CD4-positive, alpha-beta T cell (primary cell): ENCODE measurements around the gene POSTN. TPM values are rescaled to one million over a fixed set of nuclear protein-coding genes. Genes with fewer than 3 reads are reported as not detected.

Experiments used
- ATAC-seq: fragments of 200-7000 bp; cut with Tn5 transposase; one replicate; pipeline ENCODE4 v1.10.0; 2022; ENCODE audit warnings: mild to moderate bottlenecking; ENCODE audit not compliant: poor library complexity
- CTCF ChIA-PET: fragments of 350-600 bp; sonication (Branson Sonifier 250); formaldehyde crosslinking; loops from one replicate; lab custom pipeline; 2021; ENCODE audit warnings: antibody characterized with exemption, inconsistent platforms; lab: Charles Lee
- POLR2A ChIA-PET: fragments of 350-600 bp; sonication (Branson Sonifier 250); formaldehyde crosslinking; loops from one replicate; lab custom pipeline; 2021; ENCODE audit warnings: antibody characterized with exemption, inconsistent platforms; lab: Charles Lee
- DNase-seq, 14 experiments: peaks; one replicate each; pipeline ENCODE4 v3.0.0-alpha.2; 2013 to 2020; ENCODE audit warnings: mixed read lengths in 2 of 14
- H3K27ac ChIP-seq, 2 donors: one replicate each; pipeline versions ENCODE4 v1.5.1 to v1.7.0; 2013; ENCODE audit warnings: low read length in 2 of 2, low read depth in 1 of 2, mild to moderate bottlenecking in 1 of 2
- H3K27me3 ChIP-seq, 2 experiments: 1 replicate in 1 of 2; 2 replicates in 1 of 2; pipeline versions ENCODE4 v1.6.1 to v1.7.0; 2013; ENCODE audit warnings: low read length in 2 of 2, control low read depth in 1 of 2, mild to moderate bottlenecking in 1 of 2, moderate library complexity in 1 of 2; ENCODE audit not compliant: insufficient read depth in 2 of 2, control insufficient read depth in 1 of 2
- H3K36me3 ChIP-seq: one replicate; pipeline ENCODE4 v1.6.1; 2013; ENCODE audit warnings: low read length, control low read depth; ENCODE audit not compliant: insufficient read depth
- H3K4me1 ChIP-seq: one replicate; pipeline ENCODE4 v1.6.1; 2013; ENCODE audit warnings: low read length, control low read depth; ENCODE audit not compliant: insufficient read depth
- H3K4me3 ChIP-seq: one replicate; pipeline ENCODE4 v1.5.1; 2013; ENCODE audit warnings: mild to moderate bottlenecking, low read length, moderate library complexity
- H3K9me3 ChIP-seq, 2 experiments: 1 replicate in 1 of 2; 2 replicates in 1 of 2; pipeline versions ENCODE4 v1.6.1 to v1.7.0; 2013; ENCODE audit warnings: low read length in 2 of 2, mild to moderate bottlenecking in 2 of 2, control low read depth in 1 of 2, moderate library complexity in 1 of 2; ENCODE audit not compliant: control insufficient read depth in 1 of 2, insufficient read depth in 1 of 2
- H3K27ac Mint-ChIP-seq: one replicate; pipeline ENCODE4 v1.8.0; 2020; ENCODE audit warnings: mixed read lengths
- H3K27me3 Mint-ChIP-seq: one replicate; pipeline ENCODE4 v1.8.0; 2021; ENCODE audit warnings: mixed read lengths
- H3K36me3 Mint-ChIP-seq: one replicate; pipeline ENCODE4 v1.8.0; 2021; ENCODE audit warnings: low read depth, mixed read lengths
- H3K4me1 Mint-ChIP-seq: one replicate; pipeline ENCODE4 v1.8.0; 2021; ENCODE audit warnings: low read depth, mixed read lengths
- H3K4me3 Mint-ChIP-seq: one replicate; pipeline ENCODE4 v1.8.0; 2020; ENCODE audit warnings: mild to moderate bottlenecking, mixed read lengths
- H3K9me3 Mint-ChIP-seq: one replicate; pipeline ENCODE4 v1.8.0; 2020; ENCODE audit warnings: mixed read lengths
- intact Hi-C, 2 experiments: fragments of 100-400 bp; cut with DNase I in 1 of 2; cut with micrococcal nuclease in 1 of 2; formaldehyde crosslinking; loops; one replicate each; pipeline versions ENCODE4 v1.15.1 to v1.9.0; 2023 to 2025; cut with DNase I, micrococcal nuclease
- total RNA-seq, 174 experiments: library from RNA in 2 of 174; stranded (reverse) in 2 of 174; gene quantifications; one replicate each; pipeline ENCODE4 v1.2.3 and lab custom pipeline; 2021 to 2026
- TF ChIP-seq, protein P1 (sequence below): fragments of 200-600 bp; IDR thresholded peaks from one replicate; pipeline ENCODE4 v1.8.0; 2022; ENCODE audit warnings: antibody characterized with exemption, mild to moderate bottlenecking

The POSTN gene
- total RNA-seq, 2 experiments from 2014 or later = not detected

DNA sequence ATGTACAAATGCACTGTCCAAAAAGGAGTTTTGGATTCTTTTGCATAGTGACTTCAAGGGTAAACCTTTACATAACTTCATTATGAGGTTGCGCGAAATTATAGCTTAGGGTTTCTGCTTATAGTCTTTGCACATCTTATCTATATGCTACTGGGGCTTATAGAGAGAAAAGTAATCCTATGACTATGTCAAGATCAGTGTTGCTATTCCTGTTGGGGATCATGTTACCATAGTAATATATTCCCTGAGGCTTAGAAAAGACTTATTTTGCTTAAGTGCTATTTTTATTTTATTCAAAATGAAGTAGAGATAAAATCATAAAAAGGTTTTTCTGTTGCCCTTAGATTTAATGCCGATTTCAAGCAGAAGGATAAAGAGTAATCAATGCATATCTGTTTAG lies 14.7 kb upstream of the POSTN start:
- ATAC-seq (no peak), DNase-seq (no peak)
- Histone ChIP-seq H3K27ac (no peak overlapping the region), H3K4me1 (no peaks in the 10 kb centered on the region), H3K4me3 (no peak overlapping the region), H3K36me3 (no peaks in the 10 kb centered on the region), H3K27me3 (no peaks in the 10 kb centered on the region), H3K9me3 (no peaks in the 10 kb centered on the region)
- Mint-ChIP-seq H3K27ac (no peak overlapping the region), H3K36me3 (no peaks in the 10 kb centered on the region), H3K4me1 (no peaks in the 10 kb centered on the region), H3K9me3 (no peaks in the 10 kb centered on the region), H3K27me3 (no peaks in the 10 kb centered on the region), H3K4me3 (no peak overlapping the region)
- TF ChIP-seq, protein P1, sequence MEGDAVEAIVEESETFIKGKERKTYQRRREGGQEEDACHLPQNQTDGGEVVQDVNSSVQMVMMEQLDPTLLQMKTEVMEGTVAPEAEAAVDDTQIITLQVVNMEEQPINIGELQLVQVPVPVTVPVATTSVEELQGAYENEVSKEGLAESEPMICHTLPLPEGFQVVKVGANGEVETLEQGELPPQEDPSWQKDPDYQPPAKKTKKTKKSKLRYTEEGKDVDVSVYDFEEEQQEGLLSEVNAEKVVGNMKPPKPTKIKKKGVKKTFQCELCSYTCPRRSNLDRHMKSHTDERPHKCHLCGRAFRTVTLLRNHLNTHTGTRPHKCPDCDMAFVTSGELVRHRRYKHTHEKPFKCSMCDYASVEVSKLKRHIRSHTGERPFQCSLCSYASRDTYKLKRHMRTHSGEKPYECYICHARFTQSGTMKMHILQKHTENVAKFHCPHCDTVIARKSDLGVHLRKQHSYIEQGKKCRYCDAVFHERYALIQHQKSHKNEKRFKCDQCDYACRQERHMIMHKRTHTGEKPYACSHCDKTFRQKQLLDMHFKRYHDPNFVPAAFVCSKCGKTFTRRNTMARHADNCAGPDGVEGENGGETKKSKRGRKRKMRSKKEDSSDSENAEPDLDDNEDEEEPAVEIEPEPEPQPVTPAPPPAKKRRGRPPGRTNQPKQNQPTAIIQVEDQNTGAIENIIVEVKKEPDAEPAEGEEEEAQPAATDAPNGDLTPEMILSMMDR = no peak
- POLR2A ChIA-PET = no interaction called here
- intact Hi-C loops = no loop called here
- CTCF ChIA-PET = no interaction called here

DNA sequence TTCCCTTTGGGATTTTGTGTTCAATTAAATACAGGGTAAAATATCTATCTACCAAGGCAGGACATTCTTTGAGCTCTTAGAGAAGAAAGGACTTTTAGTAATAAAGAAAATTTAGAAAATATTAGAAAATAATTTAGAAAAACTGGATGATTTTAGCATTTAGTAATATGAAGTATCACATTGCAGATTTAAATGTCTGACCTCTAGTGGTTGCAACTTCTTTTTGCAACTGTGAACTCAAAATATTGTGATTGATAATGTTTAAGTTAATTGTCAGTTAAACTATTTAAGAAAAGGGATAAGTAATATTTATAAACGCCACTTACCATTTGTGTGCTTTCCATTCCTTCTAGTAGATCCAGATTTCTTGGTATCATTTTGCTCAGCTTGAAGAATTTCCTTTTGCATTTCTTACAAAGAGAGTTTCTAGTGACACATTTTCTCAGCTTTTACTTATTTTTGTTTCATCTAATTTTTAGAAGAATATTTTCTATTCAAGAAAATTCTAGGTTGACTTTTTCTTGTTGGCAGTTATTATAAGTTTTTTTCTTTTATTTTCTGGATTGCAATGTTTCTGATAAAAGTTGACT lies 10.3 kb upstream of the POSTN start:
- CTCF ChIA-PET = no interaction called here
- no peaks in the 10 kb centered on the region for H3K27me3 Mint-ChIP-seq
- no peak for DNase-seq
- H3K9me3 Mint-ChIP-seq = no peaks in the 10 kb centered on the region
- no peak for ATAC-seq
- TF ChIP-seq, protein P1 = no peak
- H3K36me3 Mint-ChIP-seq = no peaks in the 10 kb centered on the region
- Histone ChIP-seq H3K4me1 (no peaks in the 10 kb centered on the region), H3K27ac (no peak overlapping the region), H3K9me3 (no peaks in the 10 kb centered on the region), H3K36me3 (no peaks in the 10 kb centered on the region), H3K4me3 (no peak overlapping the region), H3K27me3 (no peaks in the 10 kb centered on the region)
- POLR2A ChIA-PET = no interaction called here
- no peak overlapping the region for H3K27ac Mint-ChIP-seq
- intact Hi-C loops = no loop called here
- H3K4me1 Mint-ChIP-seq = no peaks in the 10 kb centered on the region
- no peak overlapping the region for H3K4me3 Mint-ChIP-seq

DNA sequence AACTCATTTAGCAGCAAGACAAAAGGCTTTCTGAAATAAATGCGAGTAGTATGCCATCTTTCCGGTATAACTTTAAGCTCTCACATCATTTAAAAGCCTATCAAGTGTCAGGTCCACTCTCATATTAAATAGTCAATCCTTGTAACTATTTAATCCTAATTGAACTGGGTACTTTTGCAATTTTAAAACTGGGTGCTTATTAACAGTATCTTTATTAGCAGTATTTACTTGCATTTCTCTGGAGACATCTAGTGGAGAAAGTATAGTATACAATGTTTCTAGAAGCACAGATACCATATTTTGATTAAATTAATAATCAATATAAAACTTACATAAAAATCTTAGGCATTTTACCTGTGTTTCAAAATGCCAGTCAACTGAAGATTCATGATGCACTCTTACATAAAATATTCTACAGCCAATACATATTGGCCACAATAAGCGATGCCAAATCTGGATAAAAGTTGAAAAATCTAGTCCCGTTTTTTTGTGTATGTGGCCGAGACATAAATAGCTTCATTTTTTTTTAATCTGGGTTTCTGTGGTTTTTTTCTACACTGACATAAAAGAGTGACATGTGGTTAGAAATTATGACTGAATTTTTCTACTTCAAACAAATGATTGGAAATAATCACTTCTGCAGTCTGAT lies 4.3 kb upstream of the POSTN start:
- H3K36me3 ChIP-seq = no peaks in the 10 kb centered on the region
- no peak overlapping the region for H3K27ac ChIP-seq
- intact Hi-C loops = no loop called here
- H3K4me1 ChIP-seq = no peaks in the 10 kb centered on the region
- no peaks in the 10 kb centered on the region for H3K9me3 ChIP-seq
- DNase-seq (no peak), ATAC-seq (no peak)
- no peak overlapping the region for H3K4me3 ChIP-seq
- Mint-ChIP-seq H3K27ac (no peak overlapping the region), H3K4me3 (no peak overlapping the region), H3K27me3 (no peaks in the 10 kb centered on the region), H3K9me3 (no peaks in the 10 kb centered on the region), H3K4me1 (no peaks in the 10 kb centered on the region), H3K36me3 (no peaks in the 10 kb centered on the region)
- TF ChIP-seq, protein P1 = no peak
- POLR2A ChIA-PET = no interaction called here
- H3K27me3 ChIP-seq = no peaks in the 10 kb centered on the region
- CTCF ChIA-PET = no interaction called here
